ENCODE data around the gene IL1A.
A peak's percentile ranks its signal among the peaks of the same experiment; 100 is the strongest.
"Not testable (repeated sequence)": the region's sequence is repeated elsewhere in the genome, so short reads cannot be mapped to it uniquely, and the experiment has no call there.

Gene IL1A

DNA sequence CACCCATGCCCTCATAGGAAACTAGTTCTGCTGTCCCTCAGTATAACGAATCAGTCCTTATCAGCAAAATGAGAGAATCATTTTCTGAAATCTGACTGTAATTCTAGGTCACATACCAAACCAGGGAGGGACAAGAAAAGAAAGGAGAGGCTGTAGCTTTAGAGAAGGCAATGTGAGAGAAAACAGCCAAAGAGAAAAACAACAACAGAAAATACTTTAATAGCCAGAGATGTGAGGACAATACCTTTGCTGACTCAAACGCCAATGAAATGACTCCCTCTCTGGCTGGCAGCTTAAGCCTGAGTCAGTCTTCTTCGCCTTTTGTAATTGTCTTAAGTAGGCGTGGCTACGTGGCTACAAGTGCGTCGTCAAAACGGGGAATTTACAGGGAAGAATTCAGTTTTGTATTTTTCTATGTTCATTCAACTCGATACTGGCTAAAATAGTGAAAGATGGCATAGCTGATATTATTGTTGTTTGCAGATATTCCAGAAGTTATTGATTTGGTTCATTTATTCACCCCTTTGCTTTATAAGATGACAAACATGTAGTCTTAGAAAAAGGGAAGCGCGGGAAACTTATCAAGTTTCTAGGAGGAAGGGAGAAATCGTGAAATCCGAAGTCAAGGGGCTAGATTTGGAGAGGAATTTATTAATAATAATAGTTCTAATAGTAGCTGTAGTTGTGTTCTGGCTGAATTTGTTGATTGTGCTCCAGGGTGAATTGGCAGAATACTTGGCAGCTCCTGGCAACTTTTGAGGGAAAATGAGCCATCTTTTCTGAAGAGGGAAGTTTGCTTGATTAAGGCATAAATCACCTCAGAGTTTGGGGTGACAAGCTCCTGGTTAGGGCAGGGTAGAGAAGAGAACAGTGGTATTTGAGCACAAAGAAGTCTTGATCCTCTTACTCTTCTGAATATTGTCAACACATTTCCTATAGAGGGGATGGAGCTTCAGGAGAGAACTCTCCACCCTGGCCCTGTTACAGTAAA, at the start of gene IL1A:
TSS of gene IL1A (minus strand) at position 295 of the 991 bp plus-strand sequence. CDS start 723 bp downstream, outside the sequence.
- Histone ChIP-seq H3K27me3 (ENCODE audit: control insufficient read depth, insufficient read depth, low read length) (no peaks in the 10 kb centered on the region), H3K4me2 (ENCODE audit: low read length) (peak within 1 kb of the TSS; percentile 45), H3K36me3 (ENCODE audit: control insufficient read depth, insufficient read depth, low read length) (no peaks in the 10 kb centered on the region), H3K9me3 (ENCODE audit: control insufficient read depth, low read length) (no peaks in the 10 kb centered on the region), H3K79me2 (no peaks in the 10 kb centered on the region), H3K4me3 (ENCODE audit: low read depth, low read length) (no peak within 1 kb of the TSS), H3K4me1 (no peaks in the 10 kb centered on the region), H3K27ac (no peak within 1 kb of the TSS), H3K9ac (no peak within 1 kb of the TSS), H2AFZ (peak within 1 kb of the TSS; percentile 45)
- no peak for TF ChIP-seq CTCF (IDR thresholded peaks at IDR 0.05)

- Histone ChIP-seq H3K27ac (no peak overlapping the region), H3K36me3 (ENCODE audit: control insufficient read depth, insufficient read depth, low read length) (no peaks in the 10 kb centered on the region), H3K27me3 (ENCODE audit: control insufficient read depth, insufficient read depth, low read length) (no peaks in the 10 kb centered on the region), H3K9ac (no peak overlapping the region), H3K4me3 (ENCODE audit: low read depth, low read length) (no peak overlapping the region), H3K79me2 (no peaks in the 10 kb centered on the region), H3K4me2 (ENCODE audit: low read length) (no peak overlapping the region), H2AFZ (peak overlapping the region; percentile 13), H3K9me3 (ENCODE audit: control insufficient read depth, low read length) (no peaks in the 10 kb centered on the region), H3K4me1 (peaks cover 4% of the 10 kb centered on the region)
- no peak for TF ChIP-seq CTCF (IDR thresholded peaks at IDR 0.05)
These were observed 49.7 kb upstream of the IL1A start for GRCh38 chr2:112833976-112834375.

- H3K4me3 ChIP-seq (ENCODE audit: low read depth, low read length), result not testable (repeated sequence)
These were observed 49.3 kb upstream of the IL1A start for GRCh38 chr2:112833639-112833931.

DNA sequence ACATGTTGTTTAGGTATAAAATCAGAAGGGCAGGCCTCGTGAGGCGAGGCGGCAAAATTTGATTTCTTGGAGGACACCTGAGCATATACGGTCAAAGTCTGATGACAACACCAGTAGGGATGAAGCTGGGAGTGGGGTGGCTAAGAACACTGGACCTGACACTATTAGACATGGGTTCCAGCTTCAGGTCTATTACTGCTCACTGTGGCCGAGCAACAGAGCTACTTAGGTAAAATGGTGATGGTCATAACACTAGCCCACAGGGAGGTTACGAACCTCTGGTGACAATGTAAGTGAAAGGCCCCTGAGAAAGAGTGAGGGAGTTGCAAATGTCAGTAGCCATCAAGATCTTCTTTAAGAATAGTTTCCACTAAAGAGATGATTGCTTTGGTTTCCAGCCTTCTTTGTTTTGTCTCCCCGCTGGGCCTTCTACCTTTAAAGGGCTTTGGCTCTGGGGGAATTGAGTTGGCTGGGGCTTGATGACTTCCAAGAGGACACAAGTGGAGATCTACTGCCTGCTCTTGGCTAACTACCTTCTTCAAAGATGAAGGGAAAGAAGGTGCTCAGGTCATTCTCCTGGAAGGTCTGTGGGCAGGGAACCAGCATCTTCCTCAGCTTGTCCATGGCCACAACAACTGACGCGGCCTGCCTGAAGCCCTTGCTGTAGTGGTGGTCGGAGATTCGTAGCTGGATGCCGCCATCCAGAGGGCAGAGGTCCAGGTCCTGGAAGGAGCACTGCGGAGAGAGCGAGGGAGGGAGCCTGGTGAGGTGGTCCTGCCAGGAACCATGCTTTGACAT, 48.7 kb upstream of the IL1A start:
- H3K79me2 ChIP-seq, result no peaks in the 10 kb centered on the region
- no peaks in the 10 kb centered on the region for H3K27me3 ChIP-seq (ENCODE audit: control insufficient read depth, insufficient read depth, low read length)
- no peak overlapping the region for H3K4me2 ChIP-seq (ENCODE audit: low read length)
- H3K4me1 ChIP-seq, result peaks cover 4% of the 10 kb centered on the region
- H3K27ac ChIP-seq, result no peak overlapping the region
- H3K4me3 ChIP-seq (ENCODE audit: low read depth, low read length), result no peak overlapping the region
- no peak for TF ChIP-seq CTCF (IDR thresholded peaks at IDR 0.05)
- H2AFZ ChIP-seq, result no peak overlapping the region
- no peak overlapping the region for H3K9ac ChIP-seq
- no peaks in the 10 kb centered on the region for H3K9me3 ChIP-seq (ENCODE audit: control insufficient read depth, low read length)
- no peaks in the 10 kb centered on the region for H3K36me3 ChIP-seq (ENCODE audit: control insufficient read depth, insufficient read depth, low read length)

More at GRCh38 chr2:112833639-112833931, 49.3 kb upstream of the IL1A start:
- not testable (repeated sequence) for H3K4me2 ChIP-seq (ENCODE audit: low read length); H3K27me3 ChIP-seq (ENCODE audit: control insufficient read depth, insufficient read depth, low read length); H3K9ac ChIP-seq; H3K4me1 ChIP-seq; H3K27ac ChIP-seq; H2AFZ ChIP-seq; H3K36me3 ChIP-seq (ENCODE audit: control insufficient read depth, insufficient read depth, low read length); H3K9me3 ChIP-seq (ENCODE audit: control insufficient read depth, low read length); H3K79me2 ChIP-seq

Data from parathyroid adenoma (tissue), 2 donors.